Measurements from ENCODE around the gene FLCN. TPM values are rescaled to one million over a fixed set of nuclear protein-coding genes. Genes with fewer than 3 reads are reported as not detected.

FLCN gene
- total and polyA plus RNA-seq, 2 donors (not counting 3 experiments of a cell fraction or from before 2014, with no cell fraction given) = 38.8 to 68.9 TPM

DNA sequence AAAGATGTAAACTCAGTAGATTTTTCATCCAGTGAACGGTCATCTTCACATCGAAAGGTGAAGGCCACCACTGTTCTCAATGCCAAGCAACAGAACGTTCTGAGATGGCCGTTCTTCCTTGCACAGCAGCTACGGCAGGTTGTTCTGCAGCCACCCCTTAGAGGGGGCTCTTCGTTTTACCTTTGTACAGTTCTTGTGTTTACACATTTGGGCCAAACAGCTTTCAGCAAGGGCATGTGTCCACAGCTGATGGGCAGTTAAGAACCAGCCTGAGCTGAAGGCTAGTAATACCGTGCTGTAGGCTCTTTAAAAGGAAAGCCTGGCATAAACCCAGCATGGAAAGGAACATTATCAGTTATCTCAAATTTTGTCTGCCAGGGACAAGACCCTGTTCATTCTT, 46.8 kb downstream of the FLCN start:
- Histone ChIP-seq H3K9me3 (replicated peaks; ENCODE audit: control insufficient read depth, insufficient read depth, low read length) (no peaks in the 10 kb centered on the region), H3K4me1 (ENCODE audit: control insufficient read depth, extremely low read depth, insufficient read depth, low read length) (peaks cover 32% of the 10 kb centered on the region), H3K9ac (replicated peaks; ENCODE audit: extremely low read depth, insufficient read depth, low read length) (no peak overlapping the region), H3K27ac (ENCODE audit: insufficient read depth, low read depth, low read length) (peak overlapping the region; percentile 13), H3K4me2 (ENCODE audit: insufficient read depth, low read length) (no peak overlapping the region), H3K4me3 (replicated peaks in 1 of 3; ENCODE audit: insufficient read depth in 1 of 3, low read depth in 1 of 3, low read length in 3 of 3) (no peak overlapping the region), H3K9me1 (replicated peaks; ENCODE audit: control insufficient read depth, extremely low read depth, insufficient read depth, low read length) (no peaks in the 10 kb centered on the region), H4K20me1 (replicated peaks; ENCODE audit: control insufficient read depth, extremely low read depth, insufficient read depth, low read length) (no peaks in the 10 kb centered on the region), H2AFZ (ENCODE audit: low read depth, low read length) (no peak overlapping the region), H3K36me3 (ENCODE audit: control insufficient read depth in 2 of 2, extremely low read depth in 1 of 2, insufficient read depth in 2 of 2, low read length in 2 of 2) (peaks cover 0 to 2% of the 10 kb centered on the region in 2 experiments), H3K79me2 (ENCODE audit: control insufficient read depth, insufficient read depth, low read length) (no peaks in the 10 kb centered on the region), H3K27me3 (ENCODE audit: control insufficient read depth in 2 of 2, insufficient read depth in 2 of 2, low read length in 2 of 2) (no peaks in the 10 kb centered on the region)
- dilution Hi-C loops (cut with MboI; ENCODE audit: extremely low pct_ligation_motif_present, low sequenced_read_pairs) = no loop called here
- FAIRE-seq = no peak
- TF ChIP-seq MYC (IDR thresholded peaks at IDR 0.05; ENCODE audit: low read depth, low read length) (no peak), MAX (IDR thresholded peaks at IDR 0.05; ENCODE audit: insufficient read depth, insufficient read length) (no peak), POLR2AphosphoS5 (IDR thresholded peaks at IDR 0.05; ENCODE audit: insufficient read depth, low read depth, low read length) (no peak), FOS (IDR thresholded peaks at IDR 0.05; ENCODE audit: borderline replicate concordance, insufficient read depth, low read length) (no peak), POLR2A (IDR thresholded peaks at IDR 0.05; ENCODE audit: low read depth, low read length) (no peak), JUN (IDR thresholded peaks at IDR 0.05; ENCODE audit: borderline replicate concordance, insufficient read depth, insufficient read length, low read depth) (no peak), EZH2 (IDR thresholded peaks at IDR 0.05; ENCODE audit: borderline replicate concordance, low read depth, low read length, severe bottlenecking) (no peak)
- TF ChIP-seq, protein P1, sequence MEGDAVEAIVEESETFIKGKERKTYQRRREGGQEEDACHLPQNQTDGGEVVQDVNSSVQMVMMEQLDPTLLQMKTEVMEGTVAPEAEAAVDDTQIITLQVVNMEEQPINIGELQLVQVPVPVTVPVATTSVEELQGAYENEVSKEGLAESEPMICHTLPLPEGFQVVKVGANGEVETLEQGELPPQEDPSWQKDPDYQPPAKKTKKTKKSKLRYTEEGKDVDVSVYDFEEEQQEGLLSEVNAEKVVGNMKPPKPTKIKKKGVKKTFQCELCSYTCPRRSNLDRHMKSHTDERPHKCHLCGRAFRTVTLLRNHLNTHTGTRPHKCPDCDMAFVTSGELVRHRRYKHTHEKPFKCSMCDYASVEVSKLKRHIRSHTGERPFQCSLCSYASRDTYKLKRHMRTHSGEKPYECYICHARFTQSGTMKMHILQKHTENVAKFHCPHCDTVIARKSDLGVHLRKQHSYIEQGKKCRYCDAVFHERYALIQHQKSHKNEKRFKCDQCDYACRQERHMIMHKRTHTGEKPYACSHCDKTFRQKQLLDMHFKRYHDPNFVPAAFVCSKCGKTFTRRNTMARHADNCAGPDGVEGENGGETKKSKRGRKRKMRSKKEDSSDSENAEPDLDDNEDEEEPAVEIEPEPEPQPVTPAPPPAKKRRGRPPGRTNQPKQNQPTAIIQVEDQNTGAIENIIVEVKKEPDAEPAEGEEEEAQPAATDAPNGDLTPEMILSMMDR (IDR thresholded peaks at IDR 0.05; ENCODE audit: extremely low read depth in 1 of 2, insufficient read depth in 1 of 2, low read depth in 1 of 2, low read length in 2 of 2) = no peak
- ChIA-PET CTCF (interaction anchor here (1.3 to 3.4 kb wide), 5 partner anchors 9 to 49 kb away, joined by 3 to 16 read pairs (median 6); no protein-coding TSS in a partner anchor), POLR2A (no interaction called here)
- no TSS peak for BruUV-seq (replicated peaks)
- intact Hi-C loops (cut with micrococcal nuclease) = loop anchor here (2.0 to 5.0 kb wide), 2 partner anchors 47 to 193 kb away; partner anchors contain the start of gene FLCN
- no peak for DNase-seq (ENCODE audit: low read depth, low spot score)
